ENCODE data around the gene CD79A.

GRCh38 chr19:41927497-41928192, 50.6 kb downstream of the CD79A start:
- TF ChIP-seq POLR2AphosphoS5 (IDR thresholded peaks at IDR 0.05; ENCODE audit: low read depth, low read length) = no peak
- no peak for TF ChIP-seq POLR2A (IDR thresholded peaks at IDR 0.05; ENCODE audit: low read depth, low read length)
- no peak for TF ChIP-seq SPI1 (IDR thresholded peaks at IDR 0.05; ENCODE audit: low read depth, low read length)
- no peak for TF ChIP-seq TAF1 (IDR thresholded peaks at IDR 0.05; ENCODE audit: low read depth, low read length)
- TF ChIP-seq POU2F2 (IDR thresholded peaks at IDR 0.05; ENCODE audit: low read depth, low read length) = no peak

All from GM12891 (cell line).